Lower leg skin (tissue), 3 donors: ENCODE measurements around the gene IFT88.

Experiments
- CTCF ChIP-seq, 3 donors: fragments of 450-650 bp; IDR thresholded peaks; one replicate each; pipeline ENCODE4 v1.5.1; 2016; ENCODE audit warnings: antibody characterized with exemption in 3 of 3, mild to moderate bottlenecking in 3 of 3, moderate library complexity in 2 of 3
- POLR2A ChIP-seq, 2 donors: fragments of 450-650 bp; IDR thresholded peaks; one replicate each; pipeline ENCODE4 v1.6.1; 2016 to 2017; ENCODE audit warnings: antibody characterized with exemption in 2 of 2, mild to moderate bottlenecking in 1 of 2, moderate library complexity in 1 of 2

- TF ChIP-seq CTCF (IDR thresholded peaks at IDR 0.05), result no peak
- TF ChIP-seq POLR2A (IDR thresholded peaks at IDR 0.05), result no peak
Measured at GRCh38 chr13:20699715-20700114, 132.8 kb downstream of the IFT88 start.
